Measurements from ENCODE around the gene TPP1. TPM values are rescaled to one million over a fixed set of nuclear protein-coding genes. Genes with fewer than 3 reads are reported as not detected.
A peak's percentile ranks its signal among the peaks of the same experiment; 100 is the strongest.

The TPP1 gene
- total and polyA plus RNA-seq, 9 of the 15 experiments (the other 6 are each of a cell fraction or from before 2014, with no cell fraction given), result 7.5 to 75.8 (median 15.7) TPM

GRCh38 chr11:6612213-6613041 lies 6.8 kb downstream of the TPP1 start, which contains the start of gene TAF10 (continued):
- TF ChIP-seq CEBPZ (IDR thresholded peaks at IDR 0.05; ENCODE audit: borderline replicate concordance, low read depth, low read length) (no peak), FOXO4 (CRISPR knock-in tag; IDR thresholded peaks at IDR 0.05) (no peak), ESRRA (IDR thresholded peaks at IDR 0.05; ENCODE audit: borderline replicate concordance, low read depth) (0 out of 2 replicates have a peak, but pooled peaks have one; percentile 19), MXD1 (CRISPR knock-in tag; IDR thresholded peaks at IDR 0.05; ENCODE audit: borderline replicate concordance, poor library complexity, severe bottlenecking) (no peak), ATF2 (CRISPR knock-in tag; IDR thresholded peaks at IDR 0.05) (no peak), EP400 (IDR thresholded peaks at IDR 0.05) (peak; percentile 83), ZNF764 (CRISPR knock-in tag; IDR thresholded peaks at IDR 0.05; ENCODE audit: low read depth) (no peak), ZSCAN29 (IDR thresholded peaks at IDR 0.05) (no peak), ATF6 (CRISPR knock-in tag; IDR thresholded peaks at IDR 0.05) (no peak; the same call in 1 of the 2 replicates), TCFL5 (CRISPR knock-in tag; conservative IDR thresholded peaks at IDR 0.05) (no peak), ZNF165 (CRISPR knock-in tag; IDR thresholded peaks at IDR 0.05; ENCODE audit: borderline replicate concordance) (no peak), PCBP2 (IDR thresholded peaks at IDR 0.05; ENCODE audit: low read depth, low read length, poor library complexity, severe bottlenecking) (no peak), ZFP36 (IDR thresholded peaks at IDR 0.05; ENCODE audit: low read depth, low read length, partially characterized antibody) (peak; percentile 2), HMGN3 (IDR thresholded peaks at IDR 0.05; ENCODE audit: borderline replicate concordance, extremely low read depth, insufficient read length, low read depth, low read length) (peak; percentile 87), ZBTB34 (CRISPR knock-in tag; IDR thresholded peaks at IDR 0.05) (no peak)

All from K562 (cell line).